HFFc6 (cell line): ENCODE data around the gene ANTKMT. TPM values are rescaled to one million over a fixed set of nuclear protein-coding genes. Genes with fewer than 3 reads are reported as not detected.

ENCODE experiments used
- DNase-seq: peaks from one replicate; pipeline ENCODE4 v3.0.0-alpha.2; 2018
- H3K27ac Mint-ChIP-seq: 2 replicates; pipeline ENCODE4 v1.8.0; 2020; ENCODE audit warnings: mild to moderate bottlenecking, mixed read lengths
- H3K27me3 Mint-ChIP-seq: 2 replicates; pipeline ENCODE4 v1.8.0; 2021; ENCODE audit warnings: mild to moderate bottlenecking, moderate library complexity, mixed read lengths; ENCODE audit not compliant: insufficient read depth
- H3K36me3 Mint-ChIP-seq: 2 replicates; pipeline ENCODE4 v1.8.0; 2021; ENCODE audit warnings: low read depth, mixed read lengths
- H3K4me1 Mint-ChIP-seq: 2 replicates; pipeline ENCODE4 v1.8.0; 2020; ENCODE audit warnings: low read depth, mixed read lengths
- H3K4me3 Mint-ChIP-seq: 2 replicates; pipeline ENCODE4 v1.8.0; 2020; ENCODE audit warnings: mild to moderate bottlenecking, moderate library complexity, mixed read lengths
- H3K9me3 Mint-ChIP-seq: 2 replicates; pipeline ENCODE4 v1.8.0; 2020; ENCODE audit warnings: mild to moderate bottlenecking, mixed read lengths
- CTCF ChIP-seq: fragments of 200-600 bp; sonication (generic); IDR thresholded peaks from 2 replicates; pipeline ENCODE4 v1.5.0; 2021; ENCODE audit warnings: antibody characterized with exemption, mild to moderate bottlenecking
- total RNA-seq, 6 experiments: library from RNA; stranded (reverse); fragmentation: NEBNext Ultra II Directional; extraction: Animal tissue kit (Norgen Biotek cat#: 25700); gene quantifications; 2 replicates in 1 of 6; 3 replicates in 5 of 6; pipeline ENCODE4 v1.2.3, GENCODE V29; 2021

Gene ANTKMT
- total RNA-seq, 6 experiments from 2014 or later: 50.1 to 57.7 (median 54.7) TPM

- H3K27ac Mint-ChIP-seq: no peak overlapping the region
- no peak for TF ChIP-seq CTCF
- peaks cover 7% of the 10 kb centered on the region for H3K27me3 Mint-ChIP-seq
- H3K4me3 Mint-ChIP-seq: 0 out of 2 replicates have a peak overlapping the region, but pooled peaks have one; percentile 32
- H3K9me3 Mint-ChIP-seq: no peaks in the 10 kb centered on the region
- no peak for DNase-seq
- H3K36me3 Mint-ChIP-seq: no peaks in the 10 kb centered on the region
- H3K4me1 Mint-ChIP-seq: peaks cover 4% of the 10 kb centered on the region; the same call in 1 of the 2 replicates
Observed at GRCh38 chr16:728890-729744, 8.2 kb downstream of the ANTKMT start.

GRCh38 chr16:729768-730665 lies 9.1 kb downstream of the ANTKMT start:
- no peak overlapping the region for H3K4me3 Mint-ChIP-seq
- no peak for DNase-seq
- TF ChIP-seq CTCF: no peak
- H3K4me1 Mint-ChIP-seq: peaks cover 4% of the 10 kb centered on the region; the same call in 1 of the 2 replicates
- H3K9me3 Mint-ChIP-seq: no peaks in the 10 kb centered on the region
- H3K36me3 Mint-ChIP-seq: no peaks in the 10 kb centered on the region
- H3K27me3 Mint-ChIP-seq: peaks cover 7% of the 10 kb centered on the region
- H3K27ac Mint-ChIP-seq: no peak overlapping the region

- Mint-ChIP-seq H3K27ac (no peak overlapping the region), H3K27me3 (peaks cover 2% of the 10 kb centered on the region; the same call in 1 of the 2 replicates), H3K4me3 (no peak overlapping the region), H3K4me1 (peaks cover 4% of the 10 kb centered on the region; the same call in 1 of the 2 replicates), H3K36me3 (peaks cover under 1% of the 10 kb centered on the region; the same call in 1 of the 2 replicates), H3K9me3 (no peaks in the 10 kb centered on the region)
- no peak for DNase-seq
- no peak for TF ChIP-seq CTCF
Observed at GRCh38 chr16:730666-731509, 9.9 kb downstream of the ANTKMT start.

- peaks cover 4% of the 10 kb centered on the region; the same call in 1 of the 2 replicates for H3K4me1 Mint-ChIP-seq
- no peak for TF ChIP-seq CTCF
- H3K27me3 Mint-ChIP-seq: peaks cover 2% of the 10 kb centered on the region; the same call in 1 of the 2 replicates
- no peaks in the 10 kb centered on the region for H3K9me3 Mint-ChIP-seq
- H3K36me3 Mint-ChIP-seq: peaks cover 6% of the 10 kb centered on the region; the same call in 1 of the 2 replicates
- DNase-seq: no peak
- no peak overlapping the region for H3K27ac Mint-ChIP-seq
- H3K4me3 Mint-ChIP-seq: no peak overlapping the region
Observed at GRCh38 chr16:732332-732731, 11.4 kb downstream of the ANTKMT start.

- peaks cover 4% of the 10 kb centered on the region; the same call in 1 of the 2 replicates for H3K4me1 Mint-ChIP-seq
- peak overlapping the region; percentile 26; the same call in 1 of the 2 replicates for H3K27ac Mint-ChIP-seq
- H3K27me3 Mint-ChIP-seq: peaks cover 2% of the 10 kb centered on the region; the same call in 1 of the 2 replicates
Observed at GRCh38 chr16:732936-733335, 12.0 kb downstream of the ANTKMT start.

More at GRCh38 chr16:732936-733335, 12.0 kb downstream of the ANTKMT start:
- H3K9me3 Mint-ChIP-seq: no peaks in the 10 kb centered on the region
- DNase-seq: no peak
- no peak; the same call in 1 of the 2 replicates for TF ChIP-seq CTCF
- H3K36me3 Mint-ChIP-seq: peaks cover 9% of the 10 kb centered on the region; the same call in 1 of the 2 replicates
- H3K4me3 Mint-ChIP-seq: no peak overlapping the region
